ENCODE data around the gene SNRNP70.
A peak's percentile ranks its signal among the peaks of the same experiment; 100 is the strongest.
"Not testable (repeated sequence)": the region's sequence is repeated elsewhere in the genome, so short reads cannot be mapped to it uniquely, and the experiment has no call there.

SNRNP70 gene

GRCh38 chr19:49121841-49122240 lies 36.6 kb downstream of the SNRNP70 start:
- not testable (repeated sequence) for DNase-seq

- not testable (repeated sequence) for DNase-seq
Measured at GRCh38 chr19:49123285-49123684, 38.0 kb downstream of the SNRNP70 start.

DNA sequence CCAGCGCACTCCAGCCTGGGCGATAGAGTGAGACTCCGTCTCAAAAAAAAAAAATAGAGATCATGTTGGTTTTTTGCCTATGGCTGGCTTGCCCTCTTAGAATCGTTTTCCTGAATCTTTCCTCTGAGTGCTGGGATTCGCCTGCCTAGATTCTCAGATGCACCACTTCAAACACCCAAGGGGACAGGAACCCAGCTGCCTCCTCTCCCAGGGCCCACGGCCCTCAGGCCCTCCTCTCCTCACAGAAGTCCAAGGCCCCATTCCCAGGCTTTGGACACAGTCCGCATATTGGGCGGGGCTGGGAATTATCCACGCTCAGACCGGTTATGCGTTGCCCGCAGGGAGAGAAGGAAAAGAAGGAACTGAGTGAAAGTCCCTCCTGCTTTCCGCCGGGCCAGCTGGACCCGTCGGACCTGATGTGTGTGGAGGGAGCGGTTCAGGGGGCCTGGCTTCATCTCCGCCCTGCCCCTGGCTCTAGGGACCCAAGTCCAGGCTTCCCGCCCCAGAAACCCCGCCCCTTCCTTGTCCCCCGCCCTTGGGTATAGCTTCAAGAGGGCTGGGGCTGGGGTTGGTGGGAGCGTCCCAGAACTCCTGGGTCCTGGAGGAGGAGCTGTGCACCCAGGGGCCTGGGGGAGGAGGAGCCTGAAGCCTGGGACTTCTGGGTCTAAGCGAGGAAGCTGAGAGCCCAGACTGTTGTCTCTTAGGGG lies 39.9 kb downstream of the SNRNP70 start:
- DNase-seq = no peak

GRCh38 chr19:49126575-49126974 lies 41.3 kb downstream of the SNRNP70 start:
- DNase-seq = no peak

GRCh38 chr19:49127225-49127624 lies 42.0 kb downstream of the SNRNP70 start:
- not testable (repeated sequence) for DNase-seq

DNA sequence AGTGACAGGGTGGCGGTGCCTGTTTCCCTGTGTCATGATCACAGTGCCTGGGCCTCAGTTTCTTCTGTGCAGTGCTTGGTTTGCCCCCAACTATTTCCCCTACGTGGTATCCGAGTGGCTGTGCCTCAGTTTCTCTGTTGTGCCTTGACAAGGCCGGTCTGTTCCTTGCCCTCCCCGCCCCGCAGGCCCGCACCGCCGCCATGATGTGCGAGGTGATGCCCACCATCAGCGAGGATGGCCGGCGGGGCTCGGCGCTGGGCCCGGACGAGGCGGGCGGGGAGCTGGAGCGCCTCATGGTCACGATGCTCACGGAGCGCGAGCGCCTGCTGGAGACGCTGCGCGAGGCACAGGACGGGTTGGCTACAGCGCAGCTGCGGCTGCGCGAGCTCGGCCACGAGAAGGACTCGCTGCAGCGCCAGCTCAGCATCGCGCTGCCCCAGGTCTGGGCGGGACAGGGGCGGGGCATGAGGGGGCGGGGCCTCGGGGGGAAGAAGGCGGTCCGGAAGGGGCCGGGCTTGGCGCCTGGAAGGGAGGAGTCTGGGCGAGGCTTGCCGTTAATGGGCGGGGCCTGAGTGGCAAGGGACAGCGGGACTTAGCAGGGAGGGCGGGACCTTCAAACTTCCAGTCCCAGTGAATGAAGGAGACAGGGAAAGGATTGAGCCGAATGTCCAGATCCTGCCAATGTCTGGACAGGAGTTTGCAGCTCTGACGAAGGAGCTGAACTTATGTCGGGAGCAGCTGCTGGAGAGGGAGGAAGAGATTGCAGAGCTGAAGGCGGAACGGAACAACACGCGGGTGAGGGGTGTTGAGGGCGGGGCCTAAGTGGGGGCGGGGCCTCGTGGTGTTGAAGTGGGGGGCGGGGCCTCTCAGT lies 42.7 kb downstream of the SNRNP70 start:
- peak; percentile 95 for DNase-seq

DNA sequence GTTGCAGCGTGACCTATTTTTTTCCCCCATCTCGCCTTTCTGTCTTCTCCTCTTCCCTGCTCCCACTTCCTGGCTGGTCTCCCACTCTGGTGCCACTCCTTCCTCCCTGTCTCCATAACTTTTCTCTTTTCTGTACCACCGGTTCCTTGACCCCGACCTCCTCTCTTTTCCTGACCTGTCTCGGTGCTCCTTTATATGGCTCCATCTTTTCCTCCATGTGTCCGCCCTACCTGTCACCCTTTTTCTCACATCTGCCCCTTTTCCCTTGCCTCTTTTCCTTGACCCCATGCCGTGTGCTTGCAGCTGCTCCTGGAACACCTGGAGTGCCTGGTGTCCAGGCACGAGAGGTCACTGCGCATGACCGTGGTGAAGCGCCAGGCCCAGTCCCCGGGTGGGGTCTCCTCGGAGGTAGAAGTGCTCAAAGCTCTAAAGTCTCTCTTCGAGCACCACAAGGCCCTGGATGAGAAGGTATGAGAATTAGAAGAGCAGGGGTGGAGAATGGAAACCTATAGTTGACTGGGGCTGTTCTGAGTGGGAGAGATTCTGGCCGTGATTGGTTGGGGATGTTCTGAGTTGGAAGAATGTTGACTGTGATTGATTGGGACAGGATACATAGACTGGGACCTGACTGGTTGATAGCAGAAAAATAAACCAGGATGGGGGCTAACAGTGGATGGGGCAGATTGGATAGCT lies 43.4 kb downstream of the SNRNP70 start:
- no peak for DNase-seq

DNA sequence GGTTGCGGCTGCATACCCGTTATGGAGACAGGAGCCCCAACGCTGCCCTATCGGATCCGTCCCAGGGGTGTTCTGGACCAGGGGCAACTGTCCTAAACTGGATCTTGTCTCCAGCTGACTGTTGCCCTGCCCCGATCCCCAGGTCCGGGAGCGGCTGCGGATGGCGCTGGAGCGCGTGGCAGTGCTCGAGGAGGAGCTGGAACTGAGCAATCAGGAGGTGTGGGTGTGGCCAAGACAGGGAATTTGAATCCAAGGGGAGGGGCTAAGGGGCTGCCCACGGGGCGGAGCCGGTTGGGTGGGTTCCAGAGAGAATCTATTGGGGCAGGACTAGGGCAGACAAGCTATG lies 44.0 kb downstream of the SNRNP70 start:
- DNase-seq = no peak

DNA sequence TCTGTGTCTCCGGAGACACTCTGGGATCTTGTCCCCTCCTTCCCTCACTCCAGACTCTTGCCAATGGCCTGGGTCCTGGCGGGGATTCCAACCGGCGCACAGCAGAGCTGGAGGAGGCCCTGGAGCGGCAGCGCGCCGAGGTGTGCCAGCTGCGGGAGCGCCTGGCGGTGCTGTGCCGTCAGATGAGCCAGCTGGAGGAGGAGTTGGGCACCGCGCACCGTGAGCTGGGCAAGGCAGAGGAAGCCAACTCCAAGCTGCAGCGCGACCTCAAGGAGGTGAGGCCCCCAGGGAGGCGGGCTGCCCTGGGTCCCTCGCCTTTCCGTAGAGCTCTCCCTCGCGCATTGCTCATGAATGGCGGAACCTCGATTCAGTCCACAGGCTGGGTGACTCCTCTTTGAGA lies 45.1 kb downstream of the SNRNP70 start:
- DNase-seq = no peak

DNA sequence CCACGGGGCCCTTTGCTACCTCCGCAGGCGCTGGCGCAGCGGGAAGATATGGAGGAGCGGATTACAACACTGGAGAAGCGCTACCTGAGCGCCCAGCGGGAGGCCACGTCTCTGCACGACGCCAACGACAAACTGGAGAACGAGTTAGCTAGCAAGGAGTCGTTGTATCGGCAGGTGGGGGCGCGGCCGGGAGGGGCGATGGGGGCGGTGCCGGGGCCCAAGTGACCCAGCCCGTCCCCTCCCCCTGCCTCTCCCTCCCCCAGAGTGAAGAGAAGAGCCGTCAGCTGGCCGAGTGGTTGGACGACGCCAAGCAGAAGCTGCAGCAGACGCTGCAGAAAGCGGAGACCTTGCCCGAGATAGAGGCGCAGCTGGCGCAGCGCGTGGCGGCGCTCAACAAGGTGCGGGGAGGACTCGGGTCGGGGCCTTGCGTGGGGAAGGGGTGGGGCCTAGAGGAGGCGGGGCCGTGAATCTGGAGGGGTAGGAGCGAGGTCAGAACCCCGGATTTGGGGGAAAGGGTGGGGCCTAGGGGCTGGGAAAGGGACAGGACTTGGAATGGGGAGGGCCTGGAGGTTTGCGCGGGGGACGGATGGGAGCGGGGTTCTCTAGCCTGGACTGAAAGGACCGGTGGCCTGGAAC lies 47.8 kb downstream of the SNRNP70 start:
- DNase-seq = no peak

- no peak for DNase-seq
Measured at GRCh38 chr19:49133621-49134454, 48.6 kb downstream of the SNRNP70 start.

- no peak for DNase-seq
Measured at GRCh38 chr19:49135686-49136085, 50.4 kb downstream of the SNRNP70 start.

GRCh38 chr19:49136771-49137171 lies 51.5 kb downstream of the SNRNP70 start:
- DNase-seq = no peak

GRCh38 chr19:49140951-49141350 lies 55.7 kb downstream of the SNRNP70 start:
- DNase-seq = no peak

- DNase-seq = no peak
Measured at GRCh38 chr19:49141352-49141751, 56.1 kb downstream of the SNRNP70 start.

DNA sequence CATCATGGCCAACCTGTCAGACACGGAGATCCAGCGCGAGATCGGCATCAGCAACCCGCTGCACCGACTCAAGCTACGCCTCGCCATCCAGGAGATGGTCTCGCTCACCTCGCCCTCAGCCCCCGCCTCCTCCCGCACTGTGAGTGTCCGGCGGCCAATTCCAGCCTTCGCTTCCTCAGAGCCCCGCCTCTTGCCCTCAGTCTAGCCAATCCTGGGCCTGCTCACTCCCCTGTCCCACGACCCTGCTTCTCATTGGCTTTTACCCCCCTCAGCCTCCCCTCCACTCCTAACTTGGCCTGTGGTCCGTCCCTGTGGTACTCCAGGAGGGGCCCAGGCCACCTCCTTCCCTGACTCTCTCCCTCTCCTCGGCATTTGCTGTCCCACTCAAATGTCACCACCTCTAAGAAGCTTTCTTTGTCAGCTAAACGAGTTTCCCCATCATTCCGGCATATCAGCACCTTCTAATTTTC lies 57.6 kb downstream of the SNRNP70 start:
- peak; percentile 78 for DNase-seq

GRCh38 chr19:49145573-49146407 lies 60.5 kb downstream of the SNRNP70 start:
- no peak for DNase-seq

DNA sequence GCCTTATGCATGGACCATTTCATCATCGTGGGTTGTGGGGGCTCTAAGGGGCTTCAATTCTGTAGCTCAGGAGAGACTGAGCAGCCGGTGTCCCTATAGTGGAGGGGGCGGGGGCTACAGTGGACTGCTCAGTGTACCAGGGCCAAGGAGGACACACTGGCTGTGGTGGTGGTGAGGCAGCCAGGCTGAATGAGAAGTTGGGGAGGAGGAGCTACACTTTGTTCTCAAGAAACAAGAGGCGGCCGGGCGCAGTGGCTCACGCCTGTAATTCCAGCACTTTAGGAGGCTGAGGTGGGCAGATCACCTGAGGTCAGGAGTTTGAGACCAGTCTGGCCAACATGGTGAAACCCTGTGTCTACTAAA lies 61.1 kb downstream of the SNRNP70 start:
- not testable (repeated sequence) for DNase-seq

GRCh38 chr19:49148044-49148682 lies 62.9 kb downstream of the SNRNP70 start:
- DNase-seq = no peak

GRCh38 chr19:49148784-49149651 lies 63.8 kb downstream of the SNRNP70 start:
- peak; percentile 81 for DNase-seq

Measured in amniotic stem cell (primary cell).